Heart left ventricle (tissue), 13 donors: ENCODE results near the gene MAGED2.

Experiments
- CTCF ChIP-seq, 12 donors: fragments of 200-600 bp; sonication (generic) in 4 of 12; IDR thresholded peaks; one replicate each; pipeline versions ENCODE4 v1.5.0 to v1.8.0; 2018 to 2022; ENCODE audit warnings: antibody characterized with exemption in 12 of 12, mild to moderate bottlenecking in 5 of 12
- POLR2A ChIP-seq, 2 donors: fragments of 450-650 bp; IDR thresholded peaks; one replicate each; pipeline ENCODE4 v1.6.1; 2017; ENCODE audit warnings: antibody characterized with exemption in 2 of 2, mild to moderate bottlenecking in 2 of 2, moderate library complexity in 2 of 2
- donor health status: ischemic (EF 13 %, LVEDD 7.1; RV severe dilation, severe dysfunction).
- donor health status: DM: no; HTN: yes; CAD: no.
- donor health status: DM: no; HTN: no; CAD: no.
- donor health status: ischemic (EF 25% LVEDD 6.9; RV normal size, moderate dysfunction).
- donor health status: ischemic (EF 25% LVEDD 5.7; RV mildly dilated, moderate dysfunction).
- donor health status: ischemic (EF 35%, LVEDD 5.7; RV mildly dilated, moderate dysfunction).
- donor health status: nonischemic (EF 11% LVEDD 7.7; RV severe dilation, severe dysfunction).
- donor health status: DM: yes; HTN: yes; CAD: no.
- donor health status: PGD.
- donor health status: ischemic (EF 29% LVEDD 5.4; RV normal size, mild dysfunction).
- donor health status: nonischemic (EF 23%, LVEDD 6.1; RV moderate dilation, normal function).

GRCh38 chrX:54794795-54795194 lies 12.8 kb upstream of the MAGED2 start:
- no peak for TF ChIP-seq CTCF (IDR thresholded peaks at IDR 0.05)
- TF ChIP-seq POLR2A (IDR thresholded peaks at IDR 0.05), result no peak
